HG03139 (cell line): ENCODE measurements around the gene IRF5.

Source experiments
- ATAC-seq: cut with Tn5 transposase; IDR thresholded peaks from one replicate; pipeline ENCODE4 v1.9.1; 2021; ENCODE audit not compliant: unreplicated experiment

IRF5 gene, protein sequence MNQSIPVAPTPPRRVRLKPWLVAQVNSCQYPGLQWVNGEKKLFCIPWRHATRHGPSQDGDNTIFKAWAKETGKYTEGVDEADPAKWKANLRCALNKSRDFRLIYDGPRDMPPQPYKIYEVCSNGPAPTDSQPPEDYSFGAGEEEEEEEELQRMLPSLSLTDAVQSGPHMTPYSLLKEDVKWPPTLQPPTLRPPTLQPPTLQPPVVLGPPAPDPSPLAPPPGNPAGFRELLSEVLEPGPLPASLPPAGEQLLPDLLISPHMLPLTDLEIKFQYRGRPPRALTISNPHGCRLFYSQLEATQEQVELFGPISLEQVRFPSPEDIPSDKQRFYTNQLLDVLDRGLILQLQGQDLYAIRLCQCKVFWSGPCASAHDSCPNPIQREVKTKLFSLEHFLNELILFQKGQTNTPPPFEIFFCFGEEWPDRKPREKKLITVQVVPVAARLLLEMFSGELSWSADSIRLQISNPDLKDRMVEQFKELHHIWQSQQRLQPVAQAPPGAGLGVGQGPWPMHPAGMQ

DNA sequence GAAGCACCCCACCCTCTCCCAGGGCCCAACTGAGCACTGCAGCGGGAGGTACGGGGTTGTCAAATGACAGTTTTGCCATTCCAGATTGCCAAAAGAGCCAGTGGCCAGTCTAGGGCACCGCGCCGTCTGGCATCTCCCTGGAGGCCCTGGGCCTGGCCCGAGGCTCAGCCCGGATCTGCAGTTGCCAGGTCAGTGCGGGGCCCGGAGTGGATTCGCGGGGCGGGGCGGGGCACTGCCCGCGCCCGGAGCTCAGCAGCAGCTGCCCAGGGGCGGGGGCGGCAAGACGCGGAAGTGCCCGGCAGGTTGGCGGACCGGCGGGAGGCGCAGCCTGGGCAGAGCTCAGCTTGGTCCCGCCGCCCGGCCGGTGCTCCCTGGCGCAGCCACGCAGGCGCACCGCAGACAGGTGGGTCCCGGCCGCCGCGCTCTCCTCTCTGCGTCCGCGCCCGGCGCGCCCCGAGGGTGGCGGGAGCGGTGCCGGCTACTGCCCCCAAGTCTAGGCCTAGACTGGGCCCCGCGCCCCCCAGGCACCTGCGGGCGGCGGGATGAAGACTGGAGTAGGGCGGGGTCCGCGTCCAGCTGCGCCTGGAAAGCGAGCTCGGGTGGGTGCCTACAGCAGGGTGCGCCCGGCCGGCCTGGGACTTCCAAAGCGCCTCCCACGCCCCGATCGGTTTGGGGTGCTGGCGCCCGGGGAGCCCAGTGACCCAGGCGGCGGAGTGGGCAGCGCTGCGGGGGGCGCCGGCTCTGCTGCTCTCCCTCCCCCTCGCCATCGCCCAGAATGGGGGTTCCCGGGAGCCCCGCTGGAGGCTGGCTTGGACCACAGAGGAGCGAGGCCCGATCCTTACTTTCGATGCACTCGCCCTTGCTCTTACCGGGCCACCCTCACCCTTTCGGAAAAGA is at the start of gene IRF5:
IRF5 (plus strand) TSS at position 281 of the 897 bp plus-strand sequence. CDS start 4,155 bp downstream, outside the sequence.
- no peak for ATAC-seq

DNA sequence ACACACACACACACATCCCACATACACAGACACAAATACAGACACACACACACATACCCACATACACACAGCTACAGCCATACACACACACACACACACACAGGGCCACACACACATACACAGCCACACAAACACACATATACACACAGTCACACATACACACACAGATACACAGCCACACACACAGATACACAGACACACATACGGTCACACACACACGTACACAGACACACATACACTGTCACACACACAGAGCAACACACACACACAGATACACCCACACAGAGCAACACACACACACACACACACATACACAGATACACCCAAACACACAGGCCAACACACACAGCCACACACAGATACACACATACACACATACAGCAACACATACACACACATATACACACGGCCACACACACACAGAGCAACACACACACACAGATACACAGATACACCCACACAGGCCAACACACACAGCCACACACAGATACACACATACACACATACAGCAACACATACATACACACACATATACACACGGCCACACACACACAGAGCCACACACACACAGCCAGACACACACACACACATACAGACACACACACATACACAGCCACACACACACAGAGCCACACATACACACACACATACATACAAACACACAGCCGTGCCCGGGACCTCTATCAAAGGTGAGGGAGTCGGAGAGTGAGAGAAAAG is 49.5 kb upstream of the IRF5 start:
- ATAC-seq = no peak

DNA sequence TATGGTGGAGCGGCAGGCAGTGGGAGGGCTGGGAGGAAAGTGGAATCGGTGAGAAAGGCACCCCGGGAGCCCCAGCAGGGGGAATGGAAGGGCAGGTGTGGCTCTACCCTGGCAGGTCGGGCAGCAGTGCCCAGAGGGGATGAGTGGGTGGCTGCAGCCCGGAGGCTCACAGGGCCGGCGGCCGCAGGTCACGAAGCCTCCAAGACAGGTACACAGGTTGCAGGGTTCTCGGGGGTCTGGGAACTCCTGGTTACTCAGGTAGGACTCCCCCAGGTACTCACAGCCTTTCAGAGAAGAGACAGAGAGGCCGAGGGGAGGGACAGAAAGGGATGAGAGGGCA is 49.0 kb upstream of the IRF5 start:
- no peak for ATAC-seq

GRCh38 chr7:128889121-128889520 is 48.6 kb upstream of the IRF5 start:
- ATAC-seq = no peak

DNA sequence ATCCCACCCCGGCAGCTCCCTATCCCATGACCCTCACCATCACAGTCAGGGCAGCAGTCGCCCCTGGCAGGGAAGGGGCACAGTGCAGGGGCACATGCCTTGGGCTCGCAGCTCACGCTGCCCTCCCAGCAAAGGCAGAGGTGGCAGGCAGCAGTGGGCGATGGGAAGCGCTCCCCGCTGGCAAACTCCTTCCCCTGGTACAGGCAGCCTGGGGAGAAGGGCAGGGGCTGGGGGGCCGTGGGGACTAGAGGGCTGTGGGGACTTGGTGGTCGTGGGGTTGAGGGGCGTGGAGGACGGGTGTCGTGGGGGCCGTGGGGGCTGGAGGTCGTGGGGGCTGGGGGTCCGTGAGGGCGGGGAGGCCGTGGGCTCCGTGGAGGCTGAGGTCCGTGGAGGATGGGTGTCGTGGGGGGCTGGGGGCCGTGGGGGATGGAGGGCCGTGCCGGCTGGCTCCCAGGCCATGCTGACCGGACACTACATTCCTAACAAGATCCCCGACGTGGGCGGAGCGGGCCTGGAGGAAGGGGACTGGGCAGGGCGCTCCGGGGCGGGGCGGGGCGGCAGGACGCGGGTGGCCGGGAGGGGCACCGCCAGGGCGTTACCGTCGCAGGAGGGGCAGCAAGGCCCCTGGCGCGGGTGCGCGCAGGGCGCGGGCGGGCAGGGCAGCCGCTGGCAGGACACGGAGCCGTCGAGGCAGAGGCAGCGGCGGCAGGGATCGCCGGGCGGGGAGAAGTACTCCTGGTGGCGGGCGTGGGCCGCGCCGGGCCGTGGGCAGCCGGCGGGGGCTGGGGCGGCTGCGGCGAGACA is 47.2 kb upstream of the IRF5 start:
- no peak for ATAC-seq

GRCh38 chr7:128891110-128891941 is 46.4 kb upstream of the IRF5 start:
- no peak for ATAC-seq

- ATAC-seq = no peak
These were observed 45.8 kb upstream of the IRF5 start for GRCh38 chr7:128891942-128892269.

DNA sequence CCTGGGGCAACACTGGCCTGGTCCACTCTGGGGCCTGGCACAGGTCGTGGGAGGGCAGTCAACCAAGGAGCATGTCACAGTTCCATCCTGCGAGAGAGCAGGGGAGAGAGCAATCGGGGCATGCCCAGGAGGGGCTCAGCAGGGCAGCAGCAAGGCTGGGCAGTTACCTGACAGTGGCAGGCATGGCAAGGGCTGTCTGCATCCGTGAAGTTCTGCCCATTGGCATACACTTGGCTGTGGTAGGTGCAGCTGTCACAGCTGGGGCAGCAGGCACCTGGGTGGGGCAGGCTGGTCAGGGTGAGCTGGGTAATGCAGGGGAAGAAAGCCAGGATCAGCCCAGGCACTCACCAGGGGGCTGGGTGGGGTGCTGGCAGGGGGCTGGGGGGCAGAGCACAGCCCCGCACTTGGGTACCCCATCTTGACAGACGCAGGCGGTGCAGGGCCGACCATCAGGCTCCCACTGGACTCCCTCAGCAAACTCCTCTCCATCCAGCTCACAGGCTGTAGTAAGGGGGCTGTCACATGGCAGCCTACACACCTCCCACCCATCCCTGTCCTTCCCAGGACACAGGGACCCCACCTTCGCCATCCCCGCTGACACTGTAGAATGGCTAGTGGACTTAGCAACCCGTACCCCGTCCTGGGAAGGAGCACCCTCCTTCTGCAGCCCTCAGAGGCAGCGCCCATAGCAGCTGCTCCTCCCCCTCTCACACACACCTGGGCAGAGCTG is 45.0 kb upstream of the IRF5 start:
- no peak for ATAC-seq

- ATAC-seq = no peak
These were observed 44.3 kb upstream of the IRF5 start for GRCh38 chr7:128893251-128894100.

DNA sequence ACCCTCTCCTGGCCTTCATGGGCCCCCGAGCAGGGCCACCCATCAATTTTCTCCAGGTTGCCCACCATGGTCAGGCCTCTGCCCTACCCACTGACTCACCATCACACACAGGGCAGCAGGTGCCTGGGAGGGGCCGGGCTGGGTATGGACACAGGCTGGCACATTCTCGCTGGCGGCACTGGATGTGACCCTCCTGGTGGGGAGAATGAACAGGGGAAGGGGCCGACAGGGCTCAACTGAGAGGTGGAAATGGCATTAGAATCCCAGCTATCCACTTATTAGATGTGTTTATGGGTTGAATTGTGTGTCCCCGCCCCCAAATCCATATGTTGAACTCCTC is 43.7 kb upstream of the IRF5 start:
- ATAC-seq = no peak

DNA sequence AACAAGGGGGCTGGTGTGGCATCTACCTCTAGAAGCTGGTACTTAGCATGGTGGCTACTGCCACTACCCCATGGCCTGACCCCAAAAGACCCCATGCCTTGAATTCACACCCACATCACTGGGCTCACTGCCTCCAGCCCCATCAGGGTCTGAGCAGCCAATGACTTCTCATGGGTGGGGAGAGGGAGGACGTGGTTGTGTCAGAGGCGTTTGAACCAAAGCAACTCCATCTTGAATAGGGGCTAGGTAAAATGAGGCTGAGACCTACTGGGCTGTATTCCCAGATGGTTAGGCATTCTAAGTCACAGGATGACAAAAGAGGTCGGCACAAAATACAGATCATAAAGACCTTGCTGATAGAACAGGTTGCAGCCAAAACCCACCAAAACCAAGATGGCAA is 42.4 kb upstream of the IRF5 start:
- no peak for ATAC-seq

DNA sequence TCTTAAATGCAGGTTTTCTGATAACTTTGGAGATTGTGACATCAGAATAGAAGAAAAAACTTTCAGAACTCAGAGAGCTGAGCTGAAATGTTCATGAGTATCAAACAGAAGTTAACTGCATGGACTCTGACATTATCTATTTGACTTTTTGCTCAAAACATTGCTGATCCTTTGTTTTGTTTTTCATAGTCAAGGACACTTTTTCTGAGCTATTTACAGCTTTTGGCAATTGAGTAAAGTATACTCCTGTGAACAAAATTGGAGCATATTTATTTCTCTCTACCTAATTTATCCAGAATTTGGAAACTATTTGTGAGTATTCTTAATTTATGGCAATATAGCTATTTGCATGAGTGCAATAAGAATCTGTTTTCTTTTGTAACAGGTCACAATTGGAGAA is 38.3 kb upstream of the IRF5 start:
- no peak for ATAC-seq

DNA sequence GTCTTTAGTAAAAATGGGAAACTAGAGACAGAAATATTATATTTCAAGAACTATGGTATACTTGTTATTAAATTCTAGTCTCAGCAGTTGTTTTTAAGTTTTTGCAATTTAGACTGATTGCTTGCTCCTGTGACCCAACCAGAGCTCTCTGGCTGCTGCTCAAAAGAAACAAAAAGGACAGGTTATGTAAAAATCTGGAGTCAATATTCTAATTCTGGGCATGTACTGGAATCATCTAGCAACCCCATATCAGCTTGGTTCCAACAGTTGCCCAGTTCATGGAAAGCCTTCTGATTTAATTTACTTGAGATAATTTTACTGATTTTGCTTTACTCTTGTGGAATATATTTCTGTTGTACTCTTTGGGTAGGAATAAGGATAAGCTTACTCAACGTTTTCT is 37.5 kb upstream of the IRF5 start:
- no peak for ATAC-seq

DNA sequence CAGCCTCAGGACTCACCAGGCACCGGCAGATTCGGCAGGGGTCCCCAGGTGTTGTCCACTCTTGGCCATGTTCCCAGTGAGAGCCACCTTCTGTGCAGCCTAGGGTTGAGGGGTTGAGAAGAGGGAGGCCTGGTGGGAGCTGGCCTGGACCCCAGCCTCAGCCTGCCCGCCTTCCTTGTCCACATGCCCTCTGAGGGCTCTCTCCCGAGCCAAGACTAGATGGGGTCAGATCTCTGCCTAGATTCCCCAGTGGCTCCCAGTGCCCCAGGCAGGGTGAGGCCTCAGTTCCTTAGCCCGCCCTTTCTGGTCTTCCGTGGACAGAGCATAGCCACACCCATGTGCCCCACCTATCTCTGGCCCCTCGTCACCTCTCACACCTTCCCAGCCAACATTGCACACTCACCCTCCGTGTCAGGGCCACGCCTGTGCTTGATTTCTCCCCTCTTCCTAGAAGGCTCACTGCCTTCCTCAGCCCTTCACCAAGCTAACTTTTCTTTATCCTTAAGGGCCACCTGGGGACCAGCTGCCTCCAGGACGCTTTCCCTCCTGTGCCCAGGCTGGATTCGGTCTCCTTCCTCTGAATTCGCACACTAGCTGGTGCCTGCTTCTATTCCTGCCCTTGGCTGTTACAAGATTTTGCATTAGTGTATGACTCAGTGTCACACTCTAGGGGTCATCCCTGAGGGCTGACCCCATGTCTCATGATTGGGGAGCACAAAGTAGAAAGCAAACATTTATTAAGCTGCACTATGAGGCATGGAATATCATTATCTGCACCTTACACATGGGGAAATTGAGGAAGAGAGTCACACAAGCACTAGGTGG is 34.8 kb upstream of the IRF5 start:
- no peak for ATAC-seq

DNA sequence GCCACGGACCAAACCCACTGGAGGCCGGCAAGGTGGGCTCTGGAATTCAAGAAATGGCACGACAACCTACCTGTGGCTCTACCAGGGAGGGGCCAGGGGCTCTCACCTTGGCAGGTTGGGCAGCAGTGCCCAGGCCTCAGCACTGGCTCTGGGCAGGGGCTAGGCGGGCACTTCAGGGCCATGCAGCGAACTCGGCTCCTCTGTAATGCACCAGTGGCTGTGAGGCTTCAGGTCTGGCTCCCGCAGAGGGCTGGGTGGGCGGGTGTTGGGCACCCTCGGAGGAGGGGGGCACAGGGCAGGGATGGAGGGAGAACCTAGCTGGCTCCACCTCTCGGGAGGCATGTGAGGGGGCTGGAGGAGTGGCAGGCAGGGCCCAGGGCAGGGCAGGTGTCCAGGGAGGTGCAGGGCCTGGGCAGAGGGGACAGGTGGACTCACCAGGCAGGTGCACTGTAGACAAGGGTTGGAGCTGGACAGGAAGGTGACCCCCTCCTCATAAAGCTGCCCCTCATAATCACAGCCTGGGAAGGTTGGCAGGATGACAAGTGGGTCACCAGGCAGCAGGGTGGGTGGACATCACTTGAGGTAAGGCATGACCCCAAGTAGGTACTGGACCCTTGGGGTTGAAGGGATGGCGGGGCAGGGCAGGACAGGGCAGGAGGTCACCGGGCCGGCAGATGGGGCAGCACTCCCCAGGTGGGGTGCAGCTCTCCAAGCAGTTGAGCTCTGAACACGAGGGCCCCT is 33.9 kb upstream of the IRF5 start:
- ATAC-seq = no peak

DNA sequence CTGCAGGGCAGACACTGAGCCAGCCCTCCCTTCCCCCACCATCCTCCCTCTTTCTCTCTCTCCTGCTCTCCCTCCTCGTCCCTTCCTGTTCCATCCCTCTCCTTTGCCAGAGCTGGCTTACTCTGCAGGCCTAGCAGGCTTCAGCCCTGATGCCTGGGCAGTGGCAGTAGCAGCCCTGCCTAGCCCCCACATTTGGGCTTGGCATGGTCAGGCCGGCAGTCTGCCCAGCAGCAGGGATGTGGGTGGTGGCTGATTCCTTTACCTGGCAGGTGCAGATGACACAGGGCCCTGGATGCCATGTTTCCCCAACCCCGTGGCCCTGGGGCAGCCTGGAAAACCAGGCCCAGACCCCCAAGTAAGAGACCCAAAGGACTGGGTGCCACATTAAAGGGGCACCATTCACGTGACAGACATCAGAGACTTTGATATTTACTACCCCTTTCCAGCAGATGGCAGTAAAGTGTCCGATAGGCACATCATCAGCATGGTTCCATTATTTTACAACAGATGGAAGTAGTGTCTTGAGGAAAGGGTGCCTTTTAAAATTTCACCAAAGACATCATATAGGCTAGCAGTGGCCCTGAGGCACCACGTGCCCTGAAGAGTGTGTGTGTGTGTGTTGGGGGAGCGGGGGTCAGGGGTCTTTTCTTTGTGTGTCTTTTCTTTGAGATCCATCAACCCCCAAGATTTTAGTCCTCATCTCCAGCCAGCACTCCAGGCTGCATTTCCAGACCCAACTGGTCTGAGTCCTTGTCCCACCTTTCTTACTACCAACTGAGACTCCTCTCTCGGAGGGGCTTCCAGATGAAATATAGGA is 33.1 kb upstream of the IRF5 start:
- no peak for ATAC-seq
